Stimulated activated CD8-positive, alpha-beta memory T cell treated with anti-CD3 and anti-CD28 coated beads, Interleukin-4, amount 100 ng/mL, for 48 hours (primary cell): ENCODE data around the gene ETV5.
A peak's percentile ranks its signal among the peaks of the same experiment; 100 is the strongest.

Experiments
- DNase-seq: peaks from one replicate; pipeline ENCODE4 v3.0.0-alpha.2; 2020

Gene ETV5

DNA sequence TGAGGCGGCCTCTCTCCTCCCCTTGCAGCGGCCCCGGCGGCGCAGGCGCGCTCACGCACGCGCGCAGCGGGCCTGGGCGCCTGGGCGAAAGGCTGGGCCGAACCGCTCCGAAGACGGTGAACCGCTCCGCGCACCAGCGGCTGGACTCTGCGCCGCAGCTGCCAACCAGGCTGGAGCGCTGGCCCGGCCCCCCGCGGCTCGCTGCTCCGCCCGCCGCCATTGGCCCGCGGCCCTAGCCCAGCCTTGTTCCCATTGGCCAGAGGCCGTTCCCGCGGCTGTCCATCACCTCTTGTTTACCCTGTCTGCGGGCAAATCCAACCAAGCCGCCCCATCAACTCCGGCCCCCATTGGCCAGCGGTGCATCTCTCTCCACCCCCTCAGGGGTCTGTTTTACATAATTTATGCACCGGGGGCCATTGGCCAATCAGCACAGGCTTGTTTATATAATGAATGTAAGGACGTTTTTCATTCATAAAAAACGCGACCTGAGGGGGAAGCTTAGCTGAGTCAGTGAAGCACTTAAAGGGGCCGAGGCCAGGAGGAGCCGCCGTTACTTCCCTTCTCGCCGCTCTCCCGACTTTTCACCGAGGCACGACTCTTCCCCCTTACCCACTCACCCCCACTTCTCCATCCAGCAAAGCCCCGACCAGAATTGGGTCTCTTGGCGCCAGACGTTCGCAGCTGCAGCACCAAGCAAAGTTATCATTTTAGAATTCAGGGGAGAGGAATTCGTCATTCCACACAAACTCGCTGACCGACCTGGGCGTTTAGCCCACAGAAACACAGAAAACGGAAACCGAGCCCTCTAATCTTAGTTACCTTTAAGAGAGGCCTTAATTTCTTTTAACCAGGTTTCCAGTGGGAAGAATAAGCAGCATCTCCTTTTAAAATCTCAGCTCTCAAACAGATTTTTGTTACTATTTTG, at the start of gene ETV5:
Gene ETV5 (minus strand): TSS at position 149 of the 925 bp plus-strand sequence. CDS start 3,221 bp downstream, outside the sequence.
- peak; percentile 94 for DNase-seq

GRCh38 chr3:186154641-186155040, 45.8 kb upstream of the ETV5 start:
- no peak for DNase-seq

DNA sequence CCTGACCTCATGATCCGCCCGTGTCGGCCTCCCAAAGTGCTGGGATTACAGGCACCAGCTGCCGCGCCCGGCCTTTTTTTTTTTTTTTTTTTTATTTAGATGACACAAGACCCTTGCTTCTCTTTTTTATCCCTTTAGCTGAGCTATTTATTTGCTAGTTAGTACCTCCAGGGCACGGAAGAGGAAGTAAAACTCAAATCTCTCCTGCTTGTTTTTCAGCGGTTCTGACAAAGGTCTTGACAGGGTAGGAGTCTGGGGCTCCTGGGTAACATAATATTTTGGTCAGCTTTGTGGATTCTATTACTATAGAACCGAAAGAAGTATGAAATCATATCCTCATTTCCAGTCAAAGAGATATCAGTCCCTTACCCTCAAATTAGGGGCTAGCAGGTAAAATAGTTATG, 44.0 kb upstream of the ETV5 start:
- DNase-seq, result no peak

GRCh38 chr3:186152361-186152798, 43.5 kb upstream of the ETV5 start:
- DNase-seq, result no peak

DNA sequence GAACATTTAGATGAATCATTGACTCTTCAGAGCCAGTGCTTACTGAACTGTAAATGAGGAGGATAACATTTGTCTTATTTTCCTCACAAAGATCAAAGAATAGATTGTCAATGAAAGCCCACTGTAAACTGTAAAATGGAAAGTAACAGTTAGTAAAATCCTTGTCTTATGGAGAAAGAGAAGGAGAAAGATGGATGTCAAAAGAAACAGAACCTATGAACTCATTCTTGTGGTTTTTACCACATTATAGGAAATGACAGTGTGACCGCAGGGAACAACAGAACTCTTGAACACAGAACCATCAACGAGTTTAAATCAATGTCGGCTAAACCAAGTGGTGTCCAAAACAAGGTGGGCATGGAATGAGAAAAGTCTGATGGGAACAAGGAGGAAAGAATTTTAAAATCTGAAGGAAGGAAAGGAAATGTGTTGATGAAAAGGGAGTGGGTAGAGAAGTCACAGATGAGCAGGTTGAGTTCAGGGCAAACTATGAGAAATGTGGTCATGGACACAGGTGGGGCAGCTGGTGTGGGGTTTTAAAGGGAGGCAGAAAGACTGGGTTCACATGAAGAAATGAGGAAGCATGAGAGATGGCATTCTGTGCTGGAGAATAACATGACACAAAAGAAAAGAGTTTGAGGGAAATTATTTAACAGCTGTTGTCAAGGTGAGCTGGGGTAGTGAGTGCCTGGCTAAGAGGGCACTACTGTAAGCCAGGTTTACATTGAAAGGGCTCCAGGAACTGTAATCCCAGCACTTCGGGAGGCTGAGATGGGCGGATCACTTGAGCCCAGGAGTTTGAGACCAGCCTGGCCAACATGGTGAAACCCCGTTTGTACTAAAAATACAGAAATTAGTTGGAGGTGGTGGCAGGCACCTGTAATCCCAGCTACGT, 42.4 kb upstream of the ETV5 start:
- DNase-seq, result no peak

DNA sequence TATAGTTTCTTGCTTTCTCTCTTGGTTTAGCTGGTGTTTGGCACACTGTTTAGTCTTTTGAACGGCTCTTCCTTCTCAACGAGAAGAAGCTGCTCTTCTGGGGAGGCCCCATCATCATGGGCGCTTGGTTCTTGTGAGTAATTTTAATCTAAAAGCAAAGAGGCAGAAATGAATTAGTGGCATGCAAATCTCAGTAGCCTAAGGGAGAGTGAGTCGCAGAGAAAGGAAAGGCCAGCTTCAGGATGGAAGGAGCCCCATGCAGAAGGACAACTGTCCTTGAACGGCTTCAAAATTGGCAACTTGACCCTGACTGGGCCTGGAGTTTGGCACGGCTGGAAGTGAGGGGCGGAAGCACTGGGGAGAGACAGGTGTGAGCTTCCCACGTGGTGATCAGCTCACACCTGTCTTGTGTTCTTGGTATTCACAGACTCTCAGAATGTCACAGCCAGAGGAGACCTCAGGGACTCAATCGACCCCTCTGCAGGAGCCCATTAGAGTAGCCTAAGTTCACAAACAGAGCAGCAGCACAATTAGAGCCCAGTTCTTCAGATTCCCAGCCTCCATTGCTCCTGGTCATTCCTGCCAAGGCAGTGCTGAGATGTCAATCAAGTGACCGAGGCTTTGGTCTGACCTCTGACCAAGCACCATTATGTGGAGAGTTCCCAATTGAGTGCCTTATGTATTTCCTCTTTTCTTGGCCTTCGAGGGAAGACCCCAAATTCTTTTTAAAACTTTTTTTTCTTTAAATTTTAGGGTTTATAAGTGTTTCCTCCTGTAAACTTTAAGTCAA, 41.3 kb upstream of the ETV5 start:
- no peak for DNase-seq

DNA sequence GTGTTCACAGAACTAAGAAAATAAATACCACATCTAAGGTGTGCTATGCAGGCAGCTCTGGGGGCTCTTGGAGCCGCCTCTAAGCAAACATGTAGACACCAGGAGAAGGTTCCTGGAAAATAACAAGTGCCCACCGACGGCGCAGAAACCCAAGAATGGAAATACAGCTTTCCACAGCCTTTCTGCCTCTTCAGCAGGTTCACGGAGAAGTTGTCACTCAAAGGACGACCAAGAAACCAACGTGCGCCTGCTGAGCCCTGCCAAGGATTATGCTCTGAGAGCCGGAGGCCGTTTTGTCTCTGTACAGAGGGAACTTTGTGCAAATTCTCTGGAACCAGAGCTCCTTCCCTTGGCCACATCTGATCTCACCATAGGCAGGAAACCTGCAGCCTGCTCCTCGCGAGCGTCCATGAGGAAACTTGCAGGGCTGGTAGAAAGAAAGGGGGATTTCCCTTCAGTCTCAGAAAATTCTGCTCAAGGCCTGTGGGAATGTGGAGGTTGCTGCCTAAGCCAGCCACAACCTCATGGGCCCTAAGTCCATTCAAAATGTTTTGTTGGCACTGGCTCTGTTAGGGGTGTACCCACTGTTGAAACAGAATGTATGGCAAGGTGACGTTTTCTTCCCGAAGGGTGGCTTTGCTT, 40.6 kb upstream of the ETV5 start:
- DNase-seq, result no peak

GRCh38 chr3:186144257-186144656, 35.4 kb upstream of the ETV5 start:
- no peak for DNase-seq

DNA sequence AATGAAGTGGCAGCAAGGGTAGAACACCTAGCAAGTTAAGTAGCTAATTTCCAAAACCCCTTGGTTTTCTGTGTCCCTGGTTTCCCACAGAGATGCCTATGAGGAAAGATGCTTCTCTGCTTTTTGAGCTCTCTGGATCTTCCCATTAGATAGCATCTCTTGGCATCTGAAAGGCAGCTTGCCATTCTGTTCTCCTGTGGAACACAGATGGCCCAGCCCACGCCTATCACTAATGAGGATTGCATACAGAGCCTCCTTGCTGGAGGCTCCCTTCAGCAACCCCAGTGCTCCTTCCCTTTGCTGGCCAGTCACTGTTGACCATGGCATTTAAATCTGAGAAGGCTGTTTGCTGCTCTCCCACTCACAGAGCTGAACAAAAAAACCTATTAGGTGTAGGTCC, 34.4 kb upstream of the ETV5 start:
- no peak for DNase-seq

DNA sequence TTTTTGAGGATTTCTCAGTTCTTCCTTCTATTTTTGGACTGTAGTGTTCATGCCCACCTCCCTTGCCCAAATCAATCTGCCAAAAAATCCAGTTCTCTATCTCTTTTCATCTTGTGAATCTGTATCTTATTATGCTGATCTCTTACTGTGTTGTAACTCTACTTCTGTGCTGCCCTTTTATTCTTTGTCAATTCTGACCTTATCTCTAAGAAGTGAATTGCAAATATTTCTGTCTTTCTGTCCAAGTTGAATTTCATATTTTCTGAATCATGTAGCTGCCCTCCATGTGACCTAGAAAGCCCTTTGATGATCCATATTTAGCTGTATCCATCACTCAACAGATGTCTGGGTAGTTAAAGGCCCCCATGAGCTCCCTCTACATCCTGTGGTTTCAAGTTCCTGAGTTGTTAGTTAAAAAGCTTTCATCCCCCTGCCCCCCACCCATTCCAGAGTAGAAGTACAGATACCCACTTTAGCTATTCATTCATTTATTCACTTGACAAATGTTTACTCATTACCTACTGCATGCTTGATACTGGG, 33.6 kb upstream of the ETV5 start:
- no peak for DNase-seq

DNA sequence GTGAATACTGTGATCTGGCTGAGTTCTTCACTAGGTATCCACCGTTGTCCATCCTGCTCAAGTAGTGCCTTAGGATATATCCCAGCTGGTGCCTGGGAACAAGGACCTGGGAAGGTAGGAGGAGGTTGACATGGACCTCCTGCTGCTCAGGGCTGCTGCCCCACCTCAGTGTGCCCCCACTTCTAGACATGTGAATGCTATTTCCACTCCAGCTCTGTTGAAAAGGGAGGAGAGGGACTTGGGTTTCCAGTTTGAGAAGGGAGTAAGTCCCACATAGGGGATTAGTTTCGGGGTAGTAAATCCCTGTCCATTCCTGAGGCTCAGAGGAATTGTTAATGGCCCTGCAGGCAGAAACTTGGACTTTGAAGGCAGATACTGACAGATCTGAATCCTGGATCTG, 32.9 kb upstream of the ETV5 start:
- no peak for DNase-seq

- DNase-seq, result peak; percentile 12
Measured at GRCh38 chr3:186138272-186138981, 29.5 kb upstream of the ETV5 start.

DNA sequence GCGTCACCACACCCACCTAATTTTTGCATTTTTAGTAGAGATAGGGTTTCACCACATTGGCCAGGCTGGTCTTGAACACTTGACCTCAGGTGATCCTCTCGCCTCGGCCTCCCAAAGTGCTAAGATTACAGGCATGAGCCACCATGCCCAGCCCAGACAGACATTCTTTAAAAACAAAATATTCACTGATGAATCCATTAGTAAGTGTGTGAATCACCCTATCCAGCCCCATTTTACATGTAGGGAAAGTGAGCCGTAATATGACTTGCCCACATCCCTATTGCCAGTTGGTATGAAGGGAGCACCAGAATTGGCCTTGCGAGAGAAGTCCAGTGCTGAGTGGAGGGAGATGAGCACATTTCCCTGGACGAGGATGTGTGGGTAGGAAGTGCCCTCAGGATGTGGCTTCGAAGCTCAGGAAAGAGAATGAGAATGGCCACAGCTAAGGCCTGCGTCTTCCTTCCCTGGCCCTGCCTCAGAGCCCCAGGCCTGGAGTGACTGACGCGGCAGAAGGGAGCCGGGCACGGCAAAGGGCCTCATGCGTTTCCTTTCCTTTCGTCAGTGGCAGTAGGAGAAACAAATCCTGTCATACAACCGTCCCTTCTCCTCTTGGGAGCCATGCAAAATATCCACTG, 28.3 kb upstream of the ETV5 start:
- peak; percentile 11 for DNase-seq

DNA sequence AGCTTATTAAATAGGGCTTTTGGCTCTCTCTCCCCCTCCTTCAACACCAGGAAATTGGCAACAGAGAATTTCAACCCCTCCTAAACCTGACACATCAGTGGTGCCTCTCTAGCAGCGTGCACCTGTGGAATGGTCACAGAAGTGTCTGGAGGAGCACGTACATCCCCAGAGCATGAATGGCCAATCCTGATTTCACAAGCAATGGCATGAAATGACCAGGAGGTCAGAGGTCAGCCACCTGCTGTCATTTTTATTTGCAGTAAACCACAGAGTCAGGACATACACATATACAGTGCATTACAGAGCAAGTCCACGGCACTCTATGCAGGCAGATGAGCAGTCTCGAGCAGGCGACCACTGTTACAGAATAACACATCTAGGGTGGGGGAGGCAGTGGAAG, 25.1 kb upstream of the ETV5 start:
- DNase-seq, result no peak

GRCh38 chr3:186132487-186132886, 23.6 kb upstream of the ETV5 start:
- no peak for DNase-seq

- no peak for DNase-seq
Measured at GRCh38 chr3:186129206-186129605, 20.3 kb upstream of the ETV5 start.

DNA sequence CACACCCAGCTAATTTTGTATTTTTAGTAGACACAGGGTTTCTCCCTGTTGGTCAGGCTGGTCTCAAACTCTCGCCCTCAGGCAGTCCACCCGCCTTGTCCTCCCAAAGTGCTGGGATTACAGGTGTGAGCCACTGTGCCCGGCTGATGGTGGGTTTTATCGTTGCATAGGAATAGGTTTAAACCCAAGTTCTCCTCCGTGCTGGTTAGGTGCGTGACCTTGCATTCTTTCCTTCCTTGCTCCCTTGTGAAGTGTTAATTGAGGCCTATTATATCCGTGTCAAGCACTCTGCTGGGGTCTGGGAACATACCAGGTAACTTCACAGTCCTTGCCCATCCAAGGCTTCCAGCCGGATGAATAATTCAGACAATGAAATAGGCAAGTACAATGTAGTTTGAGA, 19.3 kb upstream of the ETV5 start:
- DNase-seq, result no peak

- DNase-seq, result no peak
Measured at GRCh38 chr3:186127463-186127862, 18.6 kb upstream of the ETV5 start.

GRCh38 chr3:186125118-186125517, 16.2 kb upstream of the ETV5 start:
- DNase-seq, result no peak

GRCh38 chr3:186124592-186124991, 15.7 kb upstream of the ETV5 start:
- DNase-seq, result no peak

DNA sequence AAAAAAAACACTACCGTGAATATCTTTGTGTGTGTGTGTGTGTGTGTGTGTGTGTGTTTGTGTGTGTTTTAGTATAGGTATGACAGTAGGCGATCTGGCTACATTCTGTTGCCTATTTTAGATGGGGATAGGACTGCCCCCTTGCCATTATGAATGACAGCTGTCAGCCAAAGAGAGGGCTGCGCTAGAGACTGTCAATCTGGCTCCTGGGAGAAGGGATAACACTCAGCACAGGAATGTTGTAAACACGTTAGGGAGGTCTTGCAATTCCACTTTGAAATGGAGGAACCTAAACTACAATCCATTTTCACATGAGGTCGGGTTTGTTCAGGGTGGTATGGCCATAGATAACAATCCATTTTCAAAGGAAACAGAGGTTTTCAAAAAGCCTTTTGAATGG, 14.1 kb upstream of the ETV5 start:
- no peak for DNase-seq
